Activated CD4-positive, alpha-beta memory T cell treated with anti-CD3 and anti-CD28 coated beads for 36 hours (primary cell): ENCODE data around the gene POU2F1. TPM values are rescaled to one million over a fixed set of nuclear protein-coding genes. Genes with fewer than 3 reads are reported as not detected.

Experiments
- CTCF ChIA-PET: fragments of 350-600 bp; sonication (Branson Sonifier 250); formaldehyde crosslinking; loops from one replicate; lab custom pipeline; 2021; ENCODE audit warnings: antibody characterized with exemption, inconsistent platforms; lab: Charles Lee
- POLR2A ChIA-PET: fragments of 350-600 bp; sonication (Branson Sonifier 250); formaldehyde crosslinking; loops from one replicate; lab custom pipeline; 2021; ENCODE audit warnings: antibody characterized with exemption; lab: Charles Lee
- DNase-seq: peaks from one replicate; pipeline ENCODE4 v3.0.0-alpha.2; 2020
- H3K27ac Mint-ChIP-seq: one replicate; pipeline ENCODE4 v1.8.0; 2021; ENCODE audit warnings: mixed read lengths
- H3K27me3 Mint-ChIP-seq: one replicate; pipeline ENCODE4 v1.8.0; 2021; ENCODE audit warnings: mixed read lengths
- H3K36me3 Mint-ChIP-seq: one replicate; pipeline ENCODE4 v1.8.0; 2021; ENCODE audit warnings: mixed read lengths
- H3K4me1 Mint-ChIP-seq: one replicate; pipeline ENCODE4 v1.8.0; 2021; ENCODE audit warnings: low read depth, mixed read lengths
- H3K4me3 Mint-ChIP-seq: one replicate; pipeline ENCODE4 v1.8.0; 2021; ENCODE audit warnings: mild to moderate bottlenecking, mixed read lengths
- H3K9me3 Mint-ChIP-seq: one replicate; pipeline ENCODE4 v1.8.0; 2021; ENCODE audit warnings: mixed read lengths
- intact Hi-C: fragments of 100-400 bp; cut with micrococcal nuclease; formaldehyde crosslinking; loops from one replicate; pipeline ENCODE4 v1.15.1; 2023
- total RNA-seq, 2 experiments: library from RNA; stranded (reverse); gene quantifications; one replicate each; pipeline ENCODE4 v1.2.3, GENCODE V29; 2021

The POU2F1 gene
- total RNA-seq, 2 experiments from 2014 or later: 17.7 to 20.1 TPM

- ChIA-PET CTCF (no interaction called here), POLR2A (no interaction called here)
- intact Hi-C loops: no loop called here
- DNase-seq: no peak
- no peaks in the 10 kb centered on the region for H3K4me1 Mint-ChIP-seq
- no peaks in the 10 kb centered on the region for H3K27me3 Mint-ChIP-seq
- H3K4me3 Mint-ChIP-seq: no peak overlapping the region
- peaks cover 4% of the 10 kb centered on the region for H3K36me3 Mint-ChIP-seq
- H3K27ac Mint-ChIP-seq: no peak overlapping the region
- peaks cover 4% of the 10 kb centered on the region for H3K9me3 Mint-ChIP-seq
Measured at GRCh38 chr1:167359295-167359694, 138.6 kb downstream of the POU2F1 start.

GRCh38 chr1:167360120-167360519 lies 139.4 kb downstream of the POU2F1 start:
- POLR2A ChIA-PET: no interaction called here
- no peak for DNase-seq
- intact Hi-C loops: no loop called here
- Mint-ChIP-seq H3K4me1 (no peaks in the 10 kb centered on the region), H3K36me3 (peaks cover 4% of the 10 kb centered on the region), H3K9me3 (peaks cover 4% of the 10 kb centered on the region), H3K27me3 (no peaks in the 10 kb centered on the region), H3K4me3 (no peak overlapping the region), H3K27ac (no peak overlapping the region)
- CTCF ChIA-PET: no interaction called here

- Mint-ChIP-seq H3K27ac (no peak overlapping the region), H3K9me3 (peaks cover 4% of the 10 kb centered on the region)
Measured at GRCh38 chr1:167362638-167363037, 142.0 kb downstream of the POU2F1 start.

GRCh38 chr1:167364826-167365225 lies 144.1 kb downstream of the POU2F1 start:
- Mint-ChIP-seq H3K4me3 (no peak overlapping the region), H3K36me3 (peaks cover 13% of the 10 kb centered on the region), H3K4me1 (no peaks in the 10 kb centered on the region), H3K9me3 (no peaks in the 10 kb centered on the region), H3K27ac (no peak overlapping the region), H3K27me3 (no peaks in the 10 kb centered on the region)
- intact Hi-C loops: no loop called here
- POLR2A ChIA-PET: no interaction called here
- DNase-seq: no peak
- CTCF ChIA-PET: no interaction called here

More at GRCh38 chr1:167362638-167363037, 142.0 kb downstream of the POU2F1 start:
- intact Hi-C loops: no loop called here
- Mint-ChIP-seq H3K27me3 (no peaks in the 10 kb centered on the region), H3K36me3 (peaks cover 16% of the 10 kb centered on the region), H3K4me1 (no peaks in the 10 kb centered on the region), H3K4me3 (no peak overlapping the region)
- ChIA-PET POLR2A (no interaction called here), CTCF (no interaction called here)
- no peak for DNase-seq

- Mint-ChIP-seq H3K36me3 (peaks cover 13% of the 10 kb centered on the region), H3K27ac (no peak overlapping the region), H3K4me1 (no peaks in the 10 kb centered on the region), H3K4me3 (no peak overlapping the region), H3K9me3 (no peaks in the 10 kb centered on the region), H3K27me3 (no peaks in the 10 kb centered on the region)
- ChIA-PET CTCF (no interaction called here), POLR2A (no interaction called here)
- intact Hi-C loops: no loop called here
- DNase-seq: no peak
Measured at GRCh38 chr1:167365360-167365759, 144.7 kb downstream of the POU2F1 start.

- Mint-ChIP-seq H3K27ac (no peak overlapping the region), H3K4me1 (no peaks in the 10 kb centered on the region), H3K4me3 (no peak overlapping the region), H3K27me3 (no peaks in the 10 kb centered on the region), H3K9me3 (no peaks in the 10 kb centered on the region), H3K36me3 (peaks cover 13% of the 10 kb centered on the region)
- ChIA-PET POLR2A (interaction anchor here (0.5 kb wide), 1 partner anchor 858 kb away, joined by 3 read pairs; no protein-coding TSS in a partner anchor), CTCF (no interaction called here)
- DNase-seq: no peak
- intact Hi-C loops: no loop called here
Measured at GRCh38 chr1:167367705-167368104, 147.0 kb downstream of the POU2F1 start.

- Mint-ChIP-seq H3K27me3 (no peaks in the 10 kb centered on the region), H3K9me3 (no peaks in the 10 kb centered on the region), H3K27ac (no peak overlapping the region), H3K36me3 (peaks cover 17% of the 10 kb centered on the region), H3K4me3 (no peak overlapping the region), H3K4me1 (no peaks in the 10 kb centered on the region)
- no peak for DNase-seq
- ChIA-PET CTCF (interaction anchor here (1.1 kb wide), 1 partner anchor 246 kb away, joined by 3 read pairs; no protein-coding TSS in a partner anchor), POLR2A (interaction anchor here (0.8 kb wide), 1 partner anchor 13 kb away, joined by 3 read pairs; no protein-coding TSS in a partner anchor)
- intact Hi-C loops: no loop called here
Measured at GRCh38 chr1:167369175-167369574, 148.5 kb downstream of the POU2F1 start.

GRCh38 chr1:167369933-167370332 lies 149.2 kb downstream of the POU2F1 start:
- Mint-ChIP-seq H3K4me3 (no peak overlapping the region), H3K27me3 (no peaks in the 10 kb centered on the region), H3K4me1 (no peaks in the 10 kb centered on the region), H3K9me3 (no peaks in the 10 kb centered on the region), H3K27ac (no peak overlapping the region), H3K36me3 (peaks cover 19% of the 10 kb centered on the region)
- intact Hi-C loops: no loop called here
- no peak for DNase-seq
- CTCF ChIA-PET: interaction anchor here (1.1 kb wide), 1 partner anchor 246 kb away, joined by 3 read pairs; no protein-coding TSS in a partner anchor
- POLR2A ChIA-PET: interaction anchor here (0.8 kb wide), 1 partner anchor 12 kb away, joined by 3 read pairs; no protein-coding TSS in a partner anchor

- intact Hi-C loops: no loop called here
- Mint-ChIP-seq H3K9me3 (no peaks in the 10 kb centered on the region), H3K4me3 (no peak overlapping the region), H3K4me1 (no peaks in the 10 kb centered on the region), H3K27me3 (no peaks in the 10 kb centered on the region), H3K36me3 (peaks cover 16% of the 10 kb centered on the region), H3K27ac (no peak overlapping the region)
- ChIA-PET POLR2A (no interaction called here), CTCF (no interaction called here)
- no peak for DNase-seq
Measured at GRCh38 chr1:167371030-167371429, 150.3 kb downstream of the POU2F1 start.

GRCh38 chr1:167373398-167373797 lies 152.7 kb downstream of the POU2F1 start:
- Mint-ChIP-seq H3K4me3 (no peak overlapping the region), H3K27me3 (no peaks in the 10 kb centered on the region), H3K9me3 (no peaks in the 10 kb centered on the region), H3K4me1 (no peaks in the 10 kb centered on the region), H3K27ac (no peak overlapping the region), H3K36me3 (peaks cover 16% of the 10 kb centered on the region)
- no peak for DNase-seq
- POLR2A ChIA-PET: no interaction called here
- intact Hi-C loops: no loop called here
- CTCF ChIA-PET: no interaction called here

- ChIA-PET POLR2A (no interaction called here), CTCF (interaction anchor here (1.2 to 2.0 kb wide), 2 partner anchors 11 to 106 kb away, joined by 3 to 6 read pairs; no protein-coding TSS in a partner anchor)
- no peak for DNase-seq
- no peak overlapping the region for H3K27ac Mint-ChIP-seq
- H3K4me3 Mint-ChIP-seq: no peak overlapping the region
- intact Hi-C loops: no loop called here
- no peaks in the 10 kb centered on the region for H3K9me3 Mint-ChIP-seq
- peaks cover 14% of the 10 kb centered on the region for H3K36me3 Mint-ChIP-seq
- H3K27me3 Mint-ChIP-seq: no peaks in the 10 kb centered on the region
- H3K4me1 Mint-ChIP-seq: no peaks in the 10 kb centered on the region
Measured at GRCh38 chr1:167373986-167374385, 153.3 kb downstream of the POU2F1 start.

GRCh38 chr1:167375949-167376348 lies 155.3 kb downstream of the POU2F1 start:
- Mint-ChIP-seq H3K4me3 (no peak overlapping the region), H3K4me1 (no peaks in the 10 kb centered on the region), H3K27ac (no peak overlapping the region), H3K36me3 (peaks cover 14% of the 10 kb centered on the region), H3K27me3 (no peaks in the 10 kb centered on the region), H3K9me3 (no peaks in the 10 kb centered on the region)
- ChIA-PET POLR2A (no interaction called here), CTCF (no interaction called here)
- DNase-seq: no peak
- intact Hi-C loops: no loop called here

- no peaks in the 10 kb centered on the region for H3K27me3 Mint-ChIP-seq
- CTCF ChIA-PET: interaction anchor here (0.9 kb wide), 1 partner anchor 153 kb away, joined by 4 read pairs; no protein-coding TSS in a partner anchor
Measured at GRCh38 chr1:167387251-167387910, 166.7 kb downstream of the POU2F1 start.

More at GRCh38 chr1:167387251-167387910, 166.7 kb downstream of the POU2F1 start:
- no peaks in the 10 kb centered on the region for H3K4me1 Mint-ChIP-seq
- intact Hi-C loops: no loop called here
- no peaks in the 10 kb centered on the region for H3K9me3 Mint-ChIP-seq
- POLR2A ChIA-PET: no interaction called here
- no peak overlapping the region for H3K27ac Mint-ChIP-seq
- H3K4me3 Mint-ChIP-seq: no peak overlapping the region
- H3K36me3 Mint-ChIP-seq: peaks cover 12% of the 10 kb centered on the region
- no peak for DNase-seq
